ENCODE results near the gene FGD6. TPM values are rescaled to one million over a fixed set of nuclear protein-coding genes. Genes with fewer than 3 reads are reported as not detected.
"Not testable (repeated sequence)": the region's sequence is repeated elsewhere in the genome, so short reads cannot be mapped to it uniquely, and the experiment has no call there.

The FGD6 gene
- polyA plus RNA-seq (ENCODE audit: insufficient read length), result 4.1 TPM

- peak; percentile 95 for DNase-seq (ENCODE audit: low read depth)
These were observed at the start of gene FGD6, which contains the start of gene VEZT for GRCh38 chr12:95217377-95218149. Gene FGD6 (minus strand): TSS chr12:95217467. CDS start chr12:95217240, 227 bp downstream. Gene VEZT (plus strand): TSS chr12:95217807. CDS start chr12:95217851, 44 bp downstream.

GRCh38 chr12:95266254-95266653 is 49.0 kb upstream of the FGD6 start:
- DNase-seq (ENCODE audit: low read depth), result no peak

DNA sequence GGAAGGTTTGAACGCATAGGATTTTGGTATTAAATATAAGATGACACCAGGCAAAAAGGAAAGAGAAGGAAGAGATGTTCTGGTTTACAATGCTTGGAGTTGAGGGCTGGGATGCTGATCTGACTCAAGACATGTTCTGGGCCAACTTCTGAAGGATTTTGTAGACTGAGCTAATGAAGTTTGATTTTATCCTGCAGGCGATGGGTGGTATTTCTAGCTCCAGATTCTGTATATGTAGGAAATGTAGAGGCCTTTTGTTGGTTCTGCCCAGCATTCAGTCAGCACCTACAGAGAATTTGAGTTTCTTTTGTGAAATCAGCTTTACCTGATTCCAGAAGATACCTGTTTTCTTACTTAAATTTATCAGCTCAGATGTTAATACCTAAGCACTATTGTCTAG is 48.5 kb upstream of the FGD6 start:
- DNase-seq (ENCODE audit: low read depth), result no peak

DNA sequence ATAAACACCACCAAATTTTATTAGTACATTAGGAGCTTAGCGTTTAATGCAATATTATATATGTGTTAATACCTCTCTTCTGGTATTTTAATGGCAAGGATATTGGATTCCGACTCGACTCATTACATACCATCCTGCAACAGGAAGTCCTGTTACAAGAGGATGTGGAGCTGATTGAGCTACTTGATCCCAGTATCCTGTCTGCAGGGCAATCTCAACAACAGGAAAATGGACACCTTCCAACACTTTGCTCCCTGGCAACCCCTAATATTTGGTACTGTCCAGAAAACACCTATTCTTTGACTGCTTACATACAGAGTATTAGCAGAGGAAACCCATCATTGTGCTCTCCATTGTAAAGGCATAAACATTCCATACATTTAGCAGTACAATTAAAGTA is 45.5 kb upstream of the FGD6 start:
- DNase-seq (ENCODE audit: low read depth), result no peak

- no peak for DNase-seq (ENCODE audit: low read depth)
These were observed 43.8 kb upstream of the FGD6 start for GRCh38 chr12:95261109-95261508.

- DNase-seq (ENCODE audit: low read depth), result no peak
These were observed 42.1 kb upstream of the FGD6 start for GRCh38 chr12:95259368-95259767.

DNA sequence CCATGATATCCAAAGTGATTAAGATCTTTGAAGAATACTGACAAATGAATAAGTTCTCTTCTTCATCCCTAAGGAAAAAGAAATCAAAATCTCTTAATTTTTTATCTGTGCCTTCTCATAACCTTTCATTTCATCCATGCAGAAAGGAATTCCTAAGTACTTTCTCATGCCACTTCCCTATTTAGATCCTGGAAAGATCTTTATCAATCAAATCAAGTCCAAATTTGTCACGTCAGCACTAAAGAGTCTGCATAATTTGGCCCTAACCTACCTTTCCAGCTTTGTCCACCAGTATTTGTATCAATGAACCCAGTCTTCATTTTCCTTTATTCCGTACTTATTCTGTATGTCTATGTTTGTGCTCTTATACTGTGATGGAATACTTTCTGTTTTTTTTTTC is 41.5 kb upstream of the FGD6 start:
- DNase-seq (ENCODE audit: low read depth), result no peak

DNA sequence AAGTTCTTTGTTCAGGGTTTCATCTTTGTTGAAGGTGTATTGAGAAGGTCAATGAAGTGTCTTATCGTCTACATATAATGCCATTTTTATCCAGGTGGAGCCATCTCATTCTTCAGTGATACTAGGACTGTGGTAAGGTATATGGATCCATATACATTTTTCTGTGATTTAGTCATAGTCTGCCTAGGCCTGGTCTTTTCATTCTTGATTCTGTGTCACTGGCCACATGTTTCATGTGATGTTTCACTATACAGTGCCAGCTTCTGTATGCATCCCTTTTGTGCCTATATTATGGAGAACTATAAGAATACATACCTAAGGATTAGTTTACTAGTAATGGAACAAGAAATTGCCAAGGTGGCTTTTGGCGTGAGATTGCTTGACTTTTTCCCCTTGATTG is 40.9 kb upstream of the FGD6 start:
- no peak for DNase-seq (ENCODE audit: low read depth)

DNA sequence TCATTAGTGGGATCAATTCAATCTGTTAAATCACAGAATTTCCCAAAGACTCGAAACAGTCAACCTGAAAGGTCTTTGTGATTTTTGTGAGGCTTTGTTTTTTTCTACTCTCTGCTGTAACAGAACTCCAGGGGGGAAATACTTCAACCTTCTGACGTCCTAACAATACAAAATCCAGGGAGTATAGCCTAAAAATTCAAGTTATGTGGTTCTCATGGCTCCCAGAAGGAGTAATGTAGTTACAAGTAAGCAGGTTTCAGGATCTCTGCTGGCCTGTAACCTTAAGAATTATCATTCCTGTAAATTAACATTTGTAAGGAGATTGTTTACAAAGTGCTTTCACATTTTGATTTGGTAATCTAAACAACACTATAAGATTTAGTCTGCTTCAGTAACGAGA is 40.3 kb upstream of the FGD6 start:
- DNase-seq (ENCODE audit: low read depth), result no peak

- DNase-seq (ENCODE audit: low read depth), result no peak
These were observed 36.1 kb upstream of the FGD6 start for GRCh38 chr12:95253386-95253785.

GRCh38 chr12:95248604-95249360 is 31.5 kb upstream of the FGD6 start:
- no peak for DNase-seq (ENCODE audit: low read depth)

DNA sequence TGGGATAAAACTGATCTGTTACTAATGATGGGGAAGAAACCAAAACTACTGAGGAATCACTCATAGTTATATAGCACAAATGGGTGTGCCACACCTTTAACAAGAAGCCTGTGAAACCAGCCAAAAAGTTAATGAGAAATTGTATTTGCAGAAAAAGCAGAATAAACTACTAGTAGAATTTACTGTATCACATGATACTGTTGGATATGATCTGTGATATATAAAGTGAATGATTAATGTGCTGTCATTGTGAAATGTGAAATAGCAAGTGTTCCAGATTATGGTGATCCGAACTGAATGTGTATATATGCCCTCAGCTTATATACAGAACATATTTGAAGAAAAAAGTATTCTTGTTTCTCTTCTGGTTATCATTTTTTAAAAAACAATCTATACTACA is 30.8 kb upstream of the FGD6 start:
- DNase-seq (ENCODE audit: low read depth), result no peak

DNA sequence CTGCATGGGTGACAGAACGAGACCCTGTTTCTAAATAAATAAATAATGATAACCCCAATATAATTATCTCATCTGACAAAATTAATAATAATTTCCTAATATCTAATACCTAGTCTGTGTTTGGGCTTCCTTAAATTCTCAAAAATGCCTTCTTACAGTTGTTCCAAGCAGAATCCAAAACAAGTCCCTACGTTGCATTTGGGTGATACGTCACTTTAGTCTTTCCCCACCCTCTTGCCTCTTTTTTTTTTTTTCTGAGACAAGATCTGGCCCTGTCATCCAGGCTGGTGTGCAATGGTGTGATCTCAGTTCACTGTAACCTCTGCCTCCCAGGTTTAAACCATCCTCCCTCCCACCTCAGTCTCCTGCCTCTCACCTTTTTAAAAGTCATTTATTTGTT is 27.1 kb upstream of the FGD6 start:
- DNase-seq (ENCODE audit: low read depth), result no peak

DNA sequence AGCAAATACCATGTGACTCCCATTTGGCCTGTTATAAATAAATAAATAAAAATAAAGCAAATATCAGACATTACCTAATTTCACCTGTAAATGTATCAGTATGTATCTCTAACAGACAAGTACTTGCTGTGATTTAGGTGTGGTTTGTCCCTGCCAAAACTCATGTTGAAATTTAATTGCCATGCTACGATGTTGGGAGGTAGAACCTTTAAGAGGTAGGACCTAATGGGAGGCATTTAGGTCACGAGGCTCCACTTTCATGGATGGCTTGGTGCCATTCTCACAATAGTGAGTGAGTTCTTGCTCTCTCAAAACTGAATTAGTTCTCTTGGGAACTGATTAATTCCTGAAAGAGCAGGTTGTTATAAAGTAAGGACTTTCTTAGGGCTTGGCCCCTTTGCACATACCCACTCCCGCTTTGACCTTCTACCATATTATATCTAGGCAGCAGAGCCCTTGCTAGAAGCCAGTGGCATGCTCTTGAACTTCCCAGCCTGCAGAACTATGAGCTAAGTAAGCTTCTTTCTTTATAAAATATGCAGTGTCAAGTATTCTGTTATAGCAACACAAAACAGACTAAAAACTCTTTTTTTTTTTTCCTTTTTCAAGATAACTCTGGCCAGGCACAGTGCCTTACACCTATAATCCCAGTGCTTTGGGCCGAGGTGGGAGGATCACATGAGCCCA is 26.4 kb upstream of the FGD6 start:
- DNase-seq (ENCODE audit: low read depth), result no peak

- no peak for DNase-seq (ENCODE audit: low read depth)
These were observed 24.7 kb upstream of the FGD6 start for GRCh38 chr12:95241761-95242506.

GRCh38 chr12:95241138-95241537 is 23.9 kb upstream of the FGD6 start:
- not testable (repeated sequence) for DNase-seq (ENCODE audit: low read depth)

DNA sequence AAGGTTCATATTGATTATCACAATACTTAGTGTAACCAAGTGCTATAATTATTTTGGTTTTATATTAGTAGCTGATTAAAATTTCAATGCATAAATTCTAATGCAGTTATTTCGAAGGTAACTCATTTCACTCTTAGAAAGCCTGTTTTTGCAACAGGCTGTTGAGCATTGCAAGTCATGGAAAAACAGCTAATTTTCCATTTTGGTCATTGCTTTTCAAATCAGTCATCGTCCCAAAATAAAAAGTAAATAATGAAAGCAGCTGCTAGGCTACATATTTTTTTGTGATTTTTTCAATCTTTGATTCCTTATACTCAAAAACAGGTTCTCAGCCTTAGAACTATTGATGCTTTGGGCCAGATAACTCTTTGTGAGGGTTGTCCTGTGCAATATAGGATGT is 23.3 kb upstream of the FGD6 start:
- no peak for DNase-seq (ENCODE audit: low read depth)

GRCh38 chr12:95239835-95240234 is 22.6 kb upstream of the FGD6 start:
- not testable (repeated sequence) for DNase-seq (ENCODE audit: low read depth)

DNA sequence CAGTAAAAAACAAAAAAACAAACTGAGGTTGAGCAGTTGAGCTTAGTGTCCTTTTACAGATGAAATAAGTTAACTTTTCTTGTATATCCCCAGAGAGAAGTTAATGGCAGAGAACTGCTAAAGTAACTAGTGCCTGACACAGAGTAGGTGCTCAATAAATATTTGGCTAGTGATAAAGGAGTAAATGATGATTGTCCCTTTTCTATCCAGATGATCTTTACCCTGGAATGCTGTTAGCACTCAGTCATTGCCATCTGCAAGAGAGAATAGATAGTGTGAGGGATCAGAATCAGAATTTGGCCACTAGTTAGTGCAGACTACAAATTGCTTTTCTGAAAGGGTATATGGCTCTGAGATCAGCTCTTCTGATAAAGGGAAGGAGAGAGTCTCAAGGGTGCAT is 21.9 kb upstream of the FGD6 start:
- DNase-seq (ENCODE audit: low read depth), result no peak

GRCh38 chr12:95238150-95238549 is 20.9 kb upstream of the FGD6 start:
- no peak for DNase-seq (ENCODE audit: low read depth)

- DNase-seq (ENCODE audit: low read depth), result no peak
These were observed 20.0 kb upstream of the FGD6 start for GRCh38 chr12:95237315-95237714.

- DNase-seq (ENCODE audit: low read depth), result not testable (repeated sequence)
These were observed 18.4 kb upstream of the FGD6 start for GRCh38 chr12:95235621-95236020.
